Endothelial cell of umbilical vein (primary cell): ENCODE results near the gene EFTUD2. TPM values are rescaled to one million over a fixed set of nuclear protein-coding genes. Genes with fewer than 3 reads are reported as not detected.

Experiments
- BruUV-seq: library from RNA; stranded (reverse); fragments of 400-500 nt; replicated peaks from 2 replicates; lab custom pipeline; 2021; lab: Mats Ljungman, UMichigan
- CTCF ChIA-PET: fragments of 300-600, 350-600 bp; sonication (Branson Sonifier 250); formaldehyde crosslinking; loops from one replicate; lab custom pipeline; 2021; ENCODE audit warnings: antibody characterized with exemption, inconsistent platforms; lab: Charles Lee
- POLR2A ChIA-PET: fragments of 300-600, 350-600 bp; sonication (Branson Sonifier 250); formaldehyde crosslinking; loops from one replicate; lab custom pipeline; 2021; ENCODE audit warnings: antibody characterized with exemption, inconsistent platforms; lab: Charles Lee
- DNase-seq: peaks from one replicate; pipeline ENCODE4 v3.0.0-alpha.2; 2011; ENCODE audit warnings: low read depth, low spot score
- FAIRE-seq: peaks from 2 replicates; lab custom pipeline; 2011; peaks lifted over from hg19 to GRCh38; lab: Jason Lieb, UNC
- H2AFZ ChIP-seq: 2 replicates; pipeline ENCODE4 v1.6.0; 2012; ENCODE audit warnings: low read depth, low read length, control low read depth, inconsistent platforms
- H3K27ac ChIP-seq: 2 replicates; pipeline ENCODE4 v1.5.1; 2011; ENCODE audit warnings: low read depth, mild to moderate bottlenecking, control low read depth, low read length, moderate library complexity; ENCODE audit not compliant: insufficient read depth
- H3K27me3 ChIP-seq, 2 experiments: 2 replicates each; pipeline versions ENCODE4 v1.6.0 to v1.6.1; 2011; ENCODE audit warnings: low read length in 2 of 2, mixed read lengths in 1 of 2; ENCODE audit not compliant: control insufficient read depth in 2 of 2, insufficient read depth in 2 of 2
- H3K36me3 ChIP-seq, 2 experiments: 2 replicates in 1 of 2; 3 replicates in 1 of 2; pipeline ENCODE4 v1.5.1; 2011; ENCODE audit warnings: low read length in 2 of 2, mild to moderate bottlenecking in 1 of 2, moderate library complexity in 1 of 2; ENCODE audit not compliant: control insufficient read depth in 2 of 2, insufficient read depth in 2 of 2; ENCODE audit errors: extremely low read depth in 1 of 2
- H3K4me1 ChIP-seq: 3 replicates; pipeline ENCODE4 v1.5.1; 2011; ENCODE audit warnings: mild to moderate bottlenecking, low read length; ENCODE audit not compliant: control insufficient read depth, insufficient read depth; ENCODE audit errors: extremely low read depth
- H3K4me2 ChIP-seq: 2 replicates; pipeline ENCODE4 v1.6.1; 2011; ENCODE audit warnings: low read length, control low read depth, mixed read lengths; ENCODE audit not compliant: insufficient read depth
- H3K4me3 ChIP-seq, 3 experiments: fragments of 200-600 bp in 1 of 3; sonication (generic), shearing (Covaris generic) in 1 of 3; replicated peaks in 1 of 3; 2 replicates each; pipeline ENCODE4 v1.5.1; 2011 to 2016; ENCODE audit warnings: control low read depth in 3 of 3, low read length in 3 of 3, mild to moderate bottlenecking in 2 of 3, inconsistent platforms in 1 of 3, low read depth in 1 of 3, moderate library complexity in 1 of 3; ENCODE audit not compliant: insufficient read depth in 1 of 3
- H3K79me2 ChIP-seq: 2 replicates; pipeline ENCODE4 v1.6.0; 2012; ENCODE audit warnings: low read length, inconsistent platforms; ENCODE audit not compliant: control insufficient read depth, insufficient read depth
- H3K9ac ChIP-seq: replicated peaks from 2 replicates; pipeline ENCODE3; 2011; ENCODE audit warnings: low read length, control low read depth; ENCODE audit not compliant: insufficient read depth; ENCODE audit errors: extremely low read depth
- H3K9me1 ChIP-seq: replicated peaks from 3 replicates; pipeline ENCODE4 v1.6.0; 2011; ENCODE audit warnings: mild to moderate bottlenecking, low read length; ENCODE audit not compliant: control insufficient read depth, insufficient read depth; ENCODE audit errors: extremely low read depth
- H3K9me3 ChIP-seq: replicated peaks from 2 replicates; pipeline ENCODE4 v1.5.1; 2012; ENCODE audit warnings: low read length, inconsistent platforms; ENCODE audit not compliant: control insufficient read depth, insufficient read depth
- H4K20me1 ChIP-seq: replicated peaks from 2 replicates; pipeline ENCODE3; 2011; ENCODE audit warnings: mild to moderate bottlenecking, low read length; ENCODE audit not compliant: control insufficient read depth, insufficient read depth; ENCODE audit errors: extremely low read depth
- EZH2 ChIP-seq: IDR thresholded peaks from 2 replicates; pipeline ENCODE4 v1.6.1; 2012; ENCODE audit warnings: borderline replicate concordance, low read depth, mild to moderate bottlenecking, moderate library complexity, low read length, inconsistent platforms; ENCODE audit not compliant: severe bottlenecking
- FOS ChIP-seq: IDR thresholded peaks from 2 replicates; pipeline ENCODE4 v1.6.1; 2011; ENCODE audit warnings: mild to moderate bottlenecking, low read length, moderate library complexity, borderline replicate concordance; ENCODE audit not compliant: insufficient read depth
- GATA2 ChIP-seq: IDR thresholded peaks from 2 replicates; pipeline ENCODE4 v1.7.0; 2011; ENCODE audit warnings: low read depth, mild to moderate bottlenecking, moderate library complexity, mixed read lengths, low read length; ENCODE audit not compliant: insufficient read length, insufficient read depth
- JUN ChIP-seq: IDR thresholded peaks from 2 replicates; pipeline ENCODE4 v1.6.1; 2011; ENCODE audit warnings: borderline replicate concordance, low read depth; ENCODE audit not compliant: insufficient read length, insufficient read depth
- MYC ChIP-seq: IDR thresholded peaks from one replicate; pipeline ENCODE4 v1.6.1; 2011; ENCODE audit warnings: mild to moderate bottlenecking, low read depth, low read length
- POLR2A ChIP-seq: IDR thresholded peaks from 2 replicates; pipeline ENCODE4 v1.6.1; 2012; ENCODE audit warnings: low read depth, mild to moderate bottlenecking, control low read depth, low read length
- POLR2AphosphoS5 ChIP-seq: IDR thresholded peaks from 2 replicates; pipeline ENCODE4 v1.6.1; 2012; ENCODE audit warnings: low read depth, mild to moderate bottlenecking, control low read depth, low read length, moderate library complexity; ENCODE audit not compliant: insufficient read depth
- dilution Hi-C: fragments of 300-500 bp; cut with MboI; formaldehyde crosslinking; loops from one replicate; pipeline ENCODE4 v1.15.0; 2019; ENCODE audit warnings: low sequenced_read_pairs; ENCODE audit not compliant: extremely low pct_ligation_motif_present
- intact Hi-C: fragments of 100-400 bp; cut with micrococcal nuclease; formaldehyde crosslinking; loops from one replicate; pipeline ENCODE4 v1.10.0; 2022
- polyA plus RNA-seq, 4 experiments: library from polyadenylated mRNA; depleted of rRNA in 3 of 4; stranded (reverse) in 3 of 4; unstranded in 1 of 4; fragments of >200 nt; gene quantifications; 2 replicates each; pipeline versions ENCODE4 v1.2.1 to v1.2.3, GENCODE V29; 2011 to 2012; ENCODE audit warnings: missing spikeins in 1 of 4
- total RNA-seq: library from RNA; stranded (reverse); gene quantifications from 2 replicates; pipeline ENCODE4 v1.2.3, GENCODE V29; 2021
- TF ChIP-seq, protein P1 (sequence below): IDR thresholded peaks from 2 replicates; pipeline ENCODE4 v1.6.1; 2011; ENCODE audit not compliant: insufficient read depth, insufficient read length
- TF ChIP-seq, protein P2 (sequence below), 2 donors: IDR thresholded peaks; 1 replicate in 1 of 2; 2 replicates in 1 of 2; pipeline ENCODE4 v1.5.1; 2011; ENCODE audit warnings: low read length in 2 of 2, mild to moderate bottlenecking in 2 of 2, moderate library complexity in 2 of 2, control low read depth in 1 of 2, inconsistent platforms in 1 of 2, low read depth in 1 of 2; ENCODE audit not compliant: insufficient read depth in 1 of 2; ENCODE audit errors: extremely low read depth in 1 of 2

EFTUD2 gene
- total and polyA plus RNA-seq, 2 donors (not counting 3 experiments of a cell fraction or from before 2014, with no cell fraction given) = 125 to 170 TPM

GRCh38 chr17:44925731-44926697, 26.8 kb upstream of the EFTUD2 start:
- TF ChIP-seq POLR2AphosphoS5 (no peak), MYC (no peak), POLR2A (no peak), JUN (no peak), FOS (no peak), GATA2 (no peak), EZH2 (no peak)
- TF ChIP-seq, protein P1, sequence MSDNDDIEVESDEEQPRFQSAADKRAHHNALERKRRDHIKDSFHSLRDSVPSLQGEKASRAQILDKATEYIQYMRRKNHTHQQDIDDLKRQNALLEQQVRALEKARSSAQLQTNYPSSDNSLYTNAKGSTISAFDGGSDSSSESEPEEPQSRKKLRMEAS = no peak
- TF ChIP-seq, protein P2, sequence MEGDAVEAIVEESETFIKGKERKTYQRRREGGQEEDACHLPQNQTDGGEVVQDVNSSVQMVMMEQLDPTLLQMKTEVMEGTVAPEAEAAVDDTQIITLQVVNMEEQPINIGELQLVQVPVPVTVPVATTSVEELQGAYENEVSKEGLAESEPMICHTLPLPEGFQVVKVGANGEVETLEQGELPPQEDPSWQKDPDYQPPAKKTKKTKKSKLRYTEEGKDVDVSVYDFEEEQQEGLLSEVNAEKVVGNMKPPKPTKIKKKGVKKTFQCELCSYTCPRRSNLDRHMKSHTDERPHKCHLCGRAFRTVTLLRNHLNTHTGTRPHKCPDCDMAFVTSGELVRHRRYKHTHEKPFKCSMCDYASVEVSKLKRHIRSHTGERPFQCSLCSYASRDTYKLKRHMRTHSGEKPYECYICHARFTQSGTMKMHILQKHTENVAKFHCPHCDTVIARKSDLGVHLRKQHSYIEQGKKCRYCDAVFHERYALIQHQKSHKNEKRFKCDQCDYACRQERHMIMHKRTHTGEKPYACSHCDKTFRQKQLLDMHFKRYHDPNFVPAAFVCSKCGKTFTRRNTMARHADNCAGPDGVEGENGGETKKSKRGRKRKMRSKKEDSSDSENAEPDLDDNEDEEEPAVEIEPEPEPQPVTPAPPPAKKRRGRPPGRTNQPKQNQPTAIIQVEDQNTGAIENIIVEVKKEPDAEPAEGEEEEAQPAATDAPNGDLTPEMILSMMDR (IDR thresholded peaks at IDR 0.05; ENCODE audit: extremely low read depth in 1 of 2, insufficient read depth in 1 of 2, low read depth in 1 of 2, low read length in 2 of 2) = no peak
- Histone ChIP-seq H3K4me2 (no peak overlapping the region), H3K9me3 (no peaks in the 10 kb centered on the region), H3K9ac (no peak overlapping the region), H3K4me1 (no peaks in the 10 kb centered on the region), H3K27ac (no peak overlapping the region), H3K36me3 (peaks cover 10 to 16% of the 10 kb centered on the region in 2 experiments), H2AFZ (no peak overlapping the region), H3K27me3 (peaks cover 0 to 2% of the 10 kb centered on the region in 2 experiments), H3K79me2 (no peaks in the 10 kb centered on the region), H4K20me1 (no peaks in the 10 kb centered on the region), H3K9me1 (no peaks in the 10 kb centered on the region), H3K4me3 (no peak overlapping the region)
- POLR2A ChIA-PET = no interaction called here
- no TSS peak for BruUV-seq
- FAIRE-seq (no peak), DNase-seq (no peak)
- CTCF ChIA-PET = interaction anchor here (1.0 to 1.8 kb wide), 3 partner anchors 20 to 209 kb away, joined by 3 to 6 read pairs (median 3); partner anchors contain the start of gene ACBD4
- intact Hi-C loops = no loop called here
- dilution Hi-C loops = no loop called here
